Right forelimb (tissue), 1 donor: ENCODE data around the gene MCTP2.

Source experiments
- DNase-seq: peaks from one replicate; pipeline ENCODE4 v3.0.0-alpha.2; 2018

Gene MCTP2

DNA sequence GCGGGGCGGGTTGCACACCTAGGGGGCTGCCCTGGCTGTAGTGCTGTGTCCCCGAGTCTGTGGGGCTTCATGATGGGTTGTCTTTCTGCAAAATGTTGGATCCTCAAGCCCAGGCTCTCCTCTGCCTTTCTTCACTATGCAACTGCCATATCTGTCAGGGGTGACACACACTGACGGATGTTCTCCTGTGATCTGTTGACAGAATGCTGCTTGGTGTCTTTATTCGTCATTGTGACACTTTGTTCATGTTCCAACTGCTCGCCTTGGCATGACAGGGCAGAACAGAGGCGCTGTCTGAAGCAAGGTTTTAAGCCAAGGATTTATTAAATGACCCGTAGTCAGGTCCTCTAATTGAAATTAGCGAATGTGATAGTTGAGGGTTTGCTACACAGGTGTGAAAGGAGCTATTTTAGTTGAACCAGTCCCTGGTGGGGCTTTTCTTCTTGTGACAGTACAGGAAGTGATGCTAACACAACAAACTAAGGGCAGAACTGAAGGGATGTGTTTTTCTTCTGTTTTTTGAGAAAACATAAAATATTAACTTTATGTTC is 173.4 kb downstream of the MCTP2 start:
- no peak for DNase-seq

DNA sequence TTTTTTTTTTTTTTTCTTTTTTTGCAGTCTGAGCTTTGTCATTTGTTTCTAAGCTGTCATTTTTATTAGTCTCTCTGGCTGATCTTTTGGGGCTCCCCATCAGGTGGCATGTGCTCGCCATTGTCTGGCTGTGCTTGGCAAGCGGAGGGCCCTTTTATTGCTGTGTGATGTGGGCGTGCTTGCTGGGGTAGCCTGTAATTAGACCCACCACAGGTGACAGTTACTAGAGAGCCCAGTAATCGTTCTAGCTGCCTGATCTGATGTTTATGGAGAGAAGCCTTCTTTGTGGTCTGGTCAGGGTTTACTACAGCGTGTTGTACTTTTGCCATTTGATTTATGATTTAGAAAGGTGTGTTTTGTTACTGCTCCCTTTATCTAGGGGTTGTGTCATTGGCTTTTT is 179.9 kb downstream of the MCTP2 start:
- DNase-seq = no peak

DNA sequence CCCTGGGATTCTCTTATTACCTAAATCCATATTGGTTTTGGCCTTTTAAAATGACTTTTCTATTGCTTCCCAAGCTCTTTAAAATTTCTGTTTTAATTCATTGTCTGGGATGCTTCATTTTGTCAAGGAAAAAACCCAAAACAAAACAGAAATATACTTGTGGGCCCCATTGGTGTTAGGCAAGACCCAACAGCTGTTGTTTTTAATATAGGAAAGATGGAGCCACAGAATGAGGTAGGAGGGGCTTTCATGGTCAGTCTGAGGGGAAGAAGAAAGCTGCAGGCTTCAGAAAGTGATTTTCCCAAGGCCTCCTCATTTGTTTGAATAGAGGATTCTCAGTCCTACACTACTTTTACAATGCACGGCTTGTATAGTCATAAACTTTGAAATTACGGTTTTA is 180.5 kb downstream of the MCTP2 start:
- no peak for DNase-seq

DNA sequence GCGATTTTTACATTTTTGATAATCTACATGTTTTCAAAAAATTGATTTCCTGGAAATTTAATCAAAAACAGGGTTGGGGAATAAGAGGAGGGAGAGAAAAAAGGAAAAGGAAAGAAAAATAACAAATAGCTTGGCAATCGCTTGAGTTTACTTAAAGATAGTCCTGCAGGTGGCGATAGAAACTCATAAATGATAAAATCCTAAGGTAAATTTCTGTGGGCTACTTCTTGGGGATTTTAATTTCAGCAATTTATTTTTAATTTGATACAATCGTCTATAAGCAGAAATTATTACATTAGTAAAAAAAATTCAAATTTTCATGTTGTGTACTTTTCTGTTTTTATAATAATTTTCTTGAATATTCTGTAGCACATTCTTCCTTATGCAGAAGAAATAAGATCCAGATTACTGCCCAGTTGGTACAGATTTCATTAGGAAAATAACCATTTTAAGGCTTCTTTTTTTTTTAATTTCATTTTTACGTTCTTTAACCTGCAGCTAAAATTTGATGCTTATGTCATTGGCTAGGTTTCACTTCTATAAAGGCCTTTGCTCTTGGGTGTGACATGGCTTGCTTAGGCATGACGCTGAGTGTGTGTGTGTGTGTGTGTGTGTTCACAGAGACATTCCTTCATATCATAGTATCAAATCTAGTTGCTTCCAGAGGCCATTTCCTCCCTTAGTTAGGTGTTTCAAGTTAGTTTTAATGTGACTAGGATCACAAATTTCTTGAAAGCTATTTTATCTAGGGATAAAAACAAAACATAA is 181.8 kb downstream of the MCTP2 start:
- DNase-seq = no peak

DNA sequence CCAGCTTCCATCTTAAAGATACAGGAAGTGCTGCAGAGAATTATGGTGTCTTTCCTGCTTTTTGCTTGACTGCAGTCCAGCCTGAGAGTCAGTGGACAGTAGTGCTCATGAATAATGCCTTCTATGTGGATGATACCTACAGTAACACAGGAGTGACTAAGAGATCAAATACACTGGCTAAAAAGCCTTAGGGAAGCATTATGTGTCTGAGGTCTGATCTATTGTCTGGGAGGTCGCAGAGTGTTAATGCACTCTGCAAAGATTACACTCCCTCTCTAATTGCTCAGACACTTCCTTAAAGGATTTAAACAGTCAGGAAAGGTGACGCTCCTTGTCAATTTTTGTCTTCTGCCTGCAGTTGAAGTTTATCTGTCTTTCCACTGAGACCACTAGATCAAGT is 183.6 kb downstream of the MCTP2 start:
- no peak for DNase-seq

DNA sequence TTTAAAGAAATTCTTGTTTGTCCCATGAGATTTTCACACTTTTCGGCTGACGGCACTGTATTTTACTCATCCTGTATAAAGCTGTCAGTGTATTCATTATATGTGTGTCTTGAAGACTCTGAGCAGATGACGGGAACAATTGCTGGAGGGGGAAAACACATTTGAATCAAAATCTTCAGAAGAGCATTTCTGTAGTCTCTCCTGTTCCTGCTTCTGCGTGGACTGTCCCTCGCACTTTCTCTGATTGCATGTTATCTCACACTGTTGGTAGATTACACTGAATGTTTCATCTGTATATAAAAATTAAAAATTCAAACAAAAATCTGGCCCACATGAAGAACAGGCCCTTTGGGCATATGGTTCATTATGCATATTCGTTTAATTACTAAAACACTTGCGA is 184.9 kb downstream of the MCTP2 start:
- no peak for DNase-seq

DNA sequence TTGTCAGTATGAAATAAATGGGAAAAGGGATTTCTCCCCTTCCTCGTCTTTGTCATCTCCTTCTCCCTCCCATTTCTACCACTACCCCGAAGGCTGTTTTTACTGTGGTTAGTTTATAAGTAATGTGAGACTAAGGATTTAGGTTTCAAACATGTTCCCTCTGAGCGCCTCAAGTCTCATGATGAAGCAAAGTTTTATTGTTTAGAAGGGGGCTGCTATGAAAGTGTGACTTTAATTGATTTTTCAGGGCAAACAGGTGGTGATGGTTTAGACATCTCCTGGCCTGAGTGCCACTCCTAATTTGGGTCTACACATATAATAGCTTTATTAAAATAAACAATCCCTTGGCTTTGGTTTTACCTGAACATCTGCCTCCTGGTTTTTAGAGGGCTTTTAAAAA is 185.5 kb downstream of the MCTP2 start:
- DNase-seq = no peak

DNA sequence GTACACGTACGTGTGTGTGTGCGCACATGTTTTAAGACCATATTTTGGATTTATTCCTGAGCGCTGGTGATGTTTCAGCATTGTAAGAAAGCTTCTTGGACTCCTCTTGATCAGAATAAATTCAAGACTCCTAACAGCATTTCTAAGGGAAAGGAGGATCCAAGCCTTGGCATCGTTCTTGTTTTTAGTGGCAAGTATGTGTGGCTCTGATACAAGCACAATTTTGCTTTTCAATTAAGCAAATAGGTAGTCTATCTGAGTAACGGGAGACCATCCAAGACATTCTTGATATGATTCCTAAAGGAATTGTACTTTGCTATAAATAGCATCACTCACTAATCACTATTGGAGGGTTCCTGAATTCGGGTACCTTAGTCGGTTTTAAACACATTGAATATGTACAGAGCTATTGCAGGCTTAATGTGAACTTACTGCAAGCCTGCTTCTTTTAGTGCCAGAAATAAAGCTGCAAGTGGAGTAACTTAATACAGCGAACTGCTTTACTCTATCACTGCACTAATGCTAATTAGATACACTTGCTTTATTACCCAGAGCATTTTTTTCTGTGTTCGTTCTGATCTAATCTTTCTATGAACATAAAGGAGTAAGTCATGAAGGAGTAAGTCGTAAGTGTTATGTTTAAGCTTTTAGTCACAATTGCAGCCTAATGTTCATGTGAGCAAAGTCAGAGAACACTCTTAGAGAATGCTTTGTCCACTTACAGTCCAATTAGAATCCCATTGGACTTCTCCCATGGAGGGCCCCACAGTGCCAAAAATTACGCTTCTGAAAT is 186.3 kb downstream of the MCTP2 start:
- no peak for DNase-seq

DNA sequence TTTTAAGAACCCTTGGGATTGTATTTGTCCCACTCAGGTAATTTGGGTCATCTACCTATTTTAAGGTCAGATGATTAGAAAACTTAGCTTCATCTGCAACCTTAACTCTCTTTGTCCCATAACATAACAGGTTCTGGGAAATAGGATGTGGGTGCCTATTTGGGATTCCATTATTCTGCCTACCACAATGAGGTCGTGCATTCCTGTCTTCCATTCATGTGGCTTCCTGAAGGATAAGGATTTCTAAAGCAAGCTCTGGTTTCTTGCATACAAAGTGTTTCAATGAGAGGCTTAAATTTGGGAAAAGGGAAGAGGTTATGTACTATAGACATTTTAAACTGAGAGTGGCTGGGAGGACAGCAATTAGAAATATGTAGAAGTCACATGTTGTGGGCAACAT is 190.3 kb downstream of the MCTP2 start:
- no peak for DNase-seq

DNA sequence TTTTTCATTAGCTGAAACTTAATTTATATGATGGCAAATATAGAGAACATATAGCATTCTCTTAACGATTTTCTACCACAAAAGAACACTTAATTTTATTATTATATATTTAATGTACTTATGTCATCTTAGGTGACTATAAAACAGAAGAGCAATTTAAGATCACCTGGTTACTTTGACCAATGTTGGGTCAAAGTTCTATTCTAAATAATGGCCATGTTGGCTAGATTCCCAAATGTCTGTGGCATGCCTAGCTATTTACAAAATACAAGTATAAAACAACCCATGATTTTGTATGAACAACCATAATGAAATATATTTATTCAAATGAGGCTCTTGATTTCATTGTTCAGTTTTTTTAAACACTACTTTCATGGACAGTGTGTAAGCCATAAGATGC is 200.9 kb downstream of the MCTP2 start:
- DNase-seq = no peak

DNA sequence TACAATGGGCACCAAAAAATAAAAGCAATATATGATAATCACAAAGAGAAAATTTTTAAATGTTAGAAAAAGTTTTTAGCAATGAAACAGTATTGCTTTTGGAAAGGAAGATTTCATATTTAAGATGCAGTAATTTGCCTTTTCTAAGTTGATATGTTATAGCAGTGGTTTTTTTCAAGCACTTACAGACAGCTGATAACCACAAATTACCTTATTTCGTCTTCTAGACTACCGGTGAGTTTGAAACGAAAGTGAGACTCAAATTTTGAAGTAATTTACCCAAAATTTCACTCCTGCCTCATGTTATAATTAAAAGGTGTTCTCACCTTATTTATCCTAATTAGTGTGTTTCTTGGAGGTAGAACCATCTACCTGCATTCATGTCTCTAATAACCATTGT is 207.8 kb downstream of the MCTP2 start:
- DNase-seq = no peak

DNA sequence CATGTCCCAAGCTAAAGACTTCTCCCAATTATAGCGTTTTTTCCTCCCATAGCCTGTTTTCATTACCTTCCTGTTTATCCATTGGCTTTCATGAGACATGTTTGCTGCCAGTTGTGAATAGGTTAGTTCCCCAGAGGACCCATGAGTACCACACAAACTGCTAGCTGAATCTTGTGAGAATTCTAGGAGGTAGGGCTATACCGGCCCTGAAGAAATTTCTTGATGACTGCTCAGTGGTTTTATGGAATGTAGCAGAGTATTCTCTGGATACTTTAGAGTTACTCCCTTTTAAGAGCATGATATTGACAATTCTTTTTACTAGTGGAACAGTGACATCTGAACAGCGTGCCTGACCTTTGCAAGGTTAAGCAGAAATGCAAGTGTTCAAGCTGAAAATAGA is 210.4 kb downstream of the MCTP2 start:
- no peak for DNase-seq

DNA sequence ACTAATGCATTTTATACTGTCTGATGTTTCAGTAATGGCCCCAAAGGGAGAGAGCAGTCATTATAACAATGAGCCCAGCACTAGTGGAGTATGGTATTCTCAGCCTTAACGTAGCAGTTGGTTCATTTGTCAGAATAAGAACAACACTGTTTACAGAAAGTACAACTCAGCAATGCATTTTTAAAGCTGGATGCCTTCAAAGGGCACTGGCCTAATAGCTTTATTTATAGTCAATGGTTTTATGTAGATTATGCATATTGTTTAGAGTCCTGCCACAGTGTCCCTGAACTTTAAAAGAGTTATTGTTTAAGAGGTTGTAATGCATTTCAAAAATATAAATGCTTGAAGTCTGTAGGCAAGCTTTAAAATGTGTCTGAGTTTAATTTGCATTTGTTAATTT is 211.1 kb downstream of the MCTP2 start:
- no peak for DNase-seq

DNA sequence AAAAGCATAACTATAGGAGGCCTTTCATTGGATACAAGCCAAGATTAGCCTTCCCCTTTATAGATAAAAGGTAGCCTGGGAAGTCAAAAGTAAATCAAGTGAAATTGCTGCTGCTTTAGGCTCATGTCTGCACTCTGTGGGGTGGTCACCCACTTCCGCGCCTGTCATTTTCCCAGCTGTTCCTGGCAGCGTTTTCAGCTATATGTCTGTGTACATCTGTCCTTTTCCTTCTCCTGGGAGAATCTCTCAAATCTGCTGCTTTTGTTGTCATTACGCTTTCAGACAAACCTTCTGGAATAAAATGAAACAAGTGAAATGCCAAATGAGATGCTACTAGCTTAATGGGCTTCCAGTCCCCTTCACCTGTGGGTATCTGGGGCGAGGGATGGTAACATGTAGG is 211.8 kb downstream of the MCTP2 start:
- DNase-seq = no peak

DNA sequence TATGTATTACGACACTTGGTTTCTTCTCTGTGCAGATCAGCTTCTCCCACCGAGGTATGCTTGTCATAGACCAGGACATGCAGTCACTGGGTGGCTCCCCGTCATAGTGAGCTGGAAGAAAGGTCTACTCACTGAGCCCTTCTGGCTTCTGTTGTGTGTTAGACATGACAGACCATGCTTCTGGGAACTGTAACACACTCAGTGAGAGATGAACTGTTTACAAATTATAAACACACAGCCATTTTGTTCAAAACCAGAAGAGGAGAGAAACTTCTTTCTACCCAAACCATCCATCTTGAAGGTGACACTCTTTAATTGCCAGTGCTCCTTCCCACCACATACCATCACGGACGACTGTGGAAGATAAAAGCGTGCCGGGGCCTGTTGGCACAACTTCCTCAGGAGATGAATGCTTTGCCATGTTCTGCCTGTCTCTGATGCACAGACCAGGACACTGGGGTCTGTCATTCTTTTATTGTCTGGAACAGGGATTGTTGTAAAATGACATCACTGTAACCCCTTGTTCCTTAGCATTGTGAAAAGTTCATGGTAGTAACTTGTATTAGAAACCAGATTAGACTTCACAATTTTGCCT is 214.3 kb downstream of the MCTP2 start:
- DNase-seq = no peak

DNA sequence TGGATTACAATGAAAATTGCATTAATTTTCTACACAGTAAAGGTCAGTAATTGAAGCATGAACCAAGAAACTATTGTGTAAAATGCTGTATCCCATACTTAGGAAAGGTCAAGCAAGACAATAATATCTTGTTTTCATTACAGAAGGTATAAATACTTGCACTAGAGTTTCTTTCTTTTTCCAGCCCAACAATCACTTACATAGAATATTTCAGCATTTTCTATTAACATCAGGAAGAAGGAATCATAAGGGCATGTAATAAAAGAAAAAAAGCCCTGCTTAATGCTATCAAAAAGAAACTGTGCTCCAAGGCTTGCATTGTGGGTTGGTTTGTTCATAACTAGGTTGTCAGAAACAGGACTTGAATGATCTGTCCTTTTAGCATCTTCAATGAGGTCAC is 215.1 kb downstream of the MCTP2 start:
- no peak for DNase-seq

DNA sequence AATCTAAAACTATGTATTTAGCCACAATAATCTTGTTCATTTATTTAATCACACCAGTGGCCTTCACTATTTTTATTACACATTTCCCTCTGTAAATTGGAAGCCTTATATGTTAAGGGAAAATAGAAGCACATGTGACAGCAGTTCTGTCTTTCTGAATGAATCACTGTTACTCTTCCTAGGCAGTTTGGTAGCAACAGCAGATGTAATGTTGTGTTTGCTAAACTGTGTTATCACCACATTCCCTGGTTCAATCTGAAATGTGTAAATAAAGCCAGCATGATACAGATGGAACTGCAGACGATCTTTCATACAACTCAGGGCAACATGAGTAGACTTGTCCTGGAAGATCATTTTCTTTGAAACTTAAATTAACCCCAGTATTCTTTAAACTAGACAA is 220.1 kb downstream of the MCTP2 start:
- DNase-seq = no peak

DNA sequence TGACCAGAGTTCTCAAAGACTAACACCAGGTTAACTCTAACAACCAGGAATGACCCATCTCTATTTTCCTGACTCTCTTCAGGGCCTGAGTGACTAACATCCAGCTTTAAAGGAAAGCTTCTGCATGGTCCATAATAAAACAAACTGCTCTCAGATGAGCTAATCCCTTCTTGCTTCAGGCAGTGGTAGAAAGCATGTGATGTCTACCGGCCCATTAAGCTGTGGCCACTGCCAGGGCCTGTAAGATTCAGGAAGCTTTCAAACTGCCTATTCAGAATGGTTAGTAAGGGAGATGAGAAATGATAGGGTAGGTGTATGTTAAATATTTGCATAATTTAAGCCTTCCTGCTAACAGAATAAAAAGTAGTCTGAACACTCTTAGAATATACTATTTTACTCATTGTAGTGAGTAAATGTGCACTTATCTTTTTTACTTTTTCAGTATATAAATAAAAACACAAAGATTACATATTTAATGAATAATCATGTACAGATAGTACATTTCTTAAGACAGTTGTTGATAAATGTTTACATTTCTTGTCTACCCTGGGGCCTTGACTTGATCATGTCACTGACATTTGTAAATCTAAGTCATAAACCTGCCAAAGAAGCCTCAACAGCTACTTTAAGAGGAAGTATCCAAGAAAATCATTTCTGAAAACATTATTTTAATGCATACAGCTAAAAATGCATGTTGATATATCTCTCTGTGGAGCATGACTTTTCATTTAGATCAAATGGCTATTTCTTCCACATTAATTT is 222.0 kb downstream of the MCTP2 start:
- DNase-seq = no peak

DNA sequence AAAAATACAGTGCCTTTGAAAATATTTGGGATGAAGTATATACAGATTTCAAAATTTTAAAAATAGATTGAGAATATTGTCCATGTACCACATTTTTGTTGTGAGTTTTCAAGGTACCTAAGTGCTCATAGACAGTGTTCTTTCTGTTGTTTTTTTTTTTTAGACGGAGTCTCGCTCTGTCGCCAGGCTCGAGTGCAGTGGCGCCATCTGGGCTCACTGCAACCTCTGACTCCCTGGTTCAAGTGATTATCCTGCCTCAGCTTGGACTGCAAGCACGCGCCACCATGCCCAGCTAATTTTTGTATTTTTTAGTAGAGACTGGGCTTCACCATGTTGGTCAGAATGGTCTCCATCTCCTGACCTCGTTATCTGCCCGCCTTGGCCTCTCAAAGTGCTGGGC is 223.9 kb downstream of the MCTP2 start:
- no peak for DNase-seq

DNA sequence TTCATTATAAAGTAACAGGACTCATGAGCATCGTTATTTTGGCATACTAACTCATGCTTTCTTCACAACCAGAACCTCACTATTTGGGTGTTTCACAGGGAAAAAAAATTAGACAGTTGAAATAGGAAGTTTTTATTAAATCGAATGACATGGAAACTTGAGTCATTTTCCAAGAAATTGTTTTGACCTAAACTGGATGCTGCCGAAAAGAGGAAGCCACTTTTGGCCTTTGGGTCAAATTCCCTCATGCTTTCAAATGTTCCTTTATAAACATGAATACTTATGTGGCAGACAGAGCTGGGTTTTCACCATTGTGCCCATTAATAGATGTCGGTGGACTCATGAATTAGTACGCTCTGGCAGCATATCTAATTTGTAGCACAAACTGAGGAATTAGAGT is 224.9 kb downstream of the MCTP2 start:
- DNase-seq = no peak

DNA sequence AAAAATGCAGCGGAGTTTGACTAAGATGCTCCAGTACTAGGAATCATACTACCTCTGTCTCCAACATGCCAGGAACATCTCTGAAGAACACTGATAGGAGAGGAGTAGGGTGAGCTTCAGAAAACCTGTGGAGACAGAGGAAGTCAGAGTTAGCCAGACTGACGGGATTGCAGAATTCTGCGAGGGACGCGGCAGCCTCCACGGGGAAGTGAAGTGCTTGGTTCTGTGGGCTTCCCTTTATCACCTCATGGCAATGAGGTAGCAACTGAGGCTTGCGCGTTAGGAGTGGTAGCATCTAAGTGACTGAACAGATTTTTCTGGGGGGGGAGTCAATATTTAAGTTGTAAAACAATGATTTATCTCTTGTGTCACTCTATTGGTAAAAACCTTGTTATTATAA is 226.3 kb downstream of the MCTP2 start:
- no peak for DNase-seq

DNA sequence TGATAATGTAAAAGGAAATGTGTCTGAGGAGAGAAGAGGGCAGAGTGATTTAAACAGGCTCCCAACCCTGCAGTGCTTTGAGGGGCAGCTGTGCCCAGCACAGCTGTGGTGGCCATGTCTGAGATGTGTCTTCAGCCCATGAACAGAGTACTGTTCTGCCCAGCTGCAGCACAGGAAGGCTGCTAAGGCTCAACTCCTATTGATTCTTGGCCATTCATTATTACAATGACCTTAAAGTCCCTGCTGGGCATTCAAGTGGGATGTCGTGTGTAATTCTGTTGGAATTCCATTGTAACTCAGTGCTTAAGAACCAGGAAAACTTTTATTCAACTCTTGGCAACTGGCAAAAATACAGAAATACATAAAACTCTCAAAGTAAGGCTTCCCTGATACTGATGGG is 229.3 kb downstream of the MCTP2 start:
- no peak for DNase-seq

DNA sequence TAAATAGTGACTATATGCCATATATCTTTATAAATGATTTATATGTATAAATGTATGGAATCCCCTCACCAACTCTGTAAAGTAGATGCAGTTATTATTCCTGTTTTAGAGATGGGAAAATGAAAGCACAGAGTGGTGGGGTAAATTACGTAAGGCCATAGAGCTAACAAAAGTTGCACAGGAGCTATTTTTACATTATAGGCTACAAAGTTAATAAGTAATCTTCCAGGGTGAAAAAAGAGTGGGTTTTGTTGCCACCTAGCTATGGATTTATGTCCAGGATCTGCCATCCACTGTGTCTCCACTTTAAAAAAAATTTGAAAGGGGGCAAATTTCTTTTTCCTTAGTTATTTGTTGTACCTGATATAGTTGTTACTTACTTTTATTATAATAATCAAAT is 235.7 kb downstream of the MCTP2 start:
- DNase-seq = no peak
